ENCODE measurements around the gene ACR.
"Not testable (repeated sequence)": the region's sequence is repeated elsewhere in the genome, so short reads cannot be mapped to it uniquely, and the experiment has no call there.

Gene ACR

DNA sequence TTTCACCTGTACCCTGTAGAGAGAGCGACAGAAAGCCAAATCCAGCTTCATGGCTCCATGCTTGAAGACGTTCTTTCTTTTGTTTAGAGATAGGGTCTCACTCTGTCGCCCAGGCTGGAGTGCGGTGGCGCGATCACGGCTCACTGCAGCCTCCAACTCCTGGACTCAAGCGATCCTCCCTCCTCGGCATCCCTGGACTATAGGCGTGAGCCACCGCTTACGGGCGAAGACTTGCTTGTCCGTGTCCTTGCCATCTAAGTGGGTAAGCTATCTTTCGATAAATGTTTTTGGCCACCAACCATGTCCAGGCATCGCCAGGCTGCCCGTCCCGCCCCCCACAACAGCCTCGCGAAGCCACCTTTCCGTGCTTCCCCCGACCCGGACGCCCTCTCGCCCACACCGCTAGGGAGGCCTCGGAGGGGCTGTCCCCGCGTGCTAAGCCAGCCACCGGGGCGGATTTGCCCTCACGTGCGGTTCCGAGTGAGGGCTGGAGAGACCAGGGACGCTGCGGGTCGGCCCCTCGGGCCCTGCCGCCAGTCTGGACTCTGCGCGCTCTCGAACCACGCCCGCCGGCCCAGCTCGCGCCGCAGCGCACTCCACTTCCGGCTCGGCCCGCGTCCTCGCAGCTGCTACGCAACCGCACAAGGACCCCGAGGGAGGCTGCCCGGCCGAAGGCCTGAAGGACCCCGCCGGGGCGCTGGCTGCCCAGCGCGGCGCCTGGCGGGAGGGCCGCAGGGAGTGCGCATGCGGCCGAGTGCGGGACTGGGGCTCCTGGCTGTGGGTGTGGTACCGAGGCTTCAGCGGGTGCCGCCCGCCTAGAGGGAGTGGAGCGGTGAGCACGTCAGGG lies 45.3 kb downstream of the ACR start, which contains the start of gene RABL2B:
RABL2B (minus strand) TSS at position 604 of the 847 bp plus-strand sequence. CDS start 1,342 bp downstream, outside the sequence.
- DNase-seq = peak; percentile 88

DNA sequence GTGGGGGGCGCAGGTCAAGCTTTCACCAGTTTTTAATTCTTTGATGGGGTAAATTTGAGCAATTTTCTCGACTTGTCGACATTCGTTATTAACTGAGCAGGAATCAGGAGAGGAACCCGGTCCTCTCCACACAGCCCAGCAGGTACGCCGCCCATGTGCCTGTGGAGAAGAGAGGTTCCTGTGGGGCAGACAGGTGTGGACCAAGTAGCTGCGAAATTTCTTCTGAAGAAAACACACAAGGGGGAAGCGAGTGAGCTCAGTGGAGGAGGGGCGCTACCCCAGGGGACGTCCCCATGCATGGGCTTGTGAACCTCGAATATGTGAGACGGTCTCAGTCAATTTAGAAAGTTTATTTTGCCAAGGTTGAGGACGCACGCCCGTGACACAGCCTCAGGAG lies 45.9 kb downstream of the ACR start:
- DNase-seq = peak; percentile 40

DNA sequence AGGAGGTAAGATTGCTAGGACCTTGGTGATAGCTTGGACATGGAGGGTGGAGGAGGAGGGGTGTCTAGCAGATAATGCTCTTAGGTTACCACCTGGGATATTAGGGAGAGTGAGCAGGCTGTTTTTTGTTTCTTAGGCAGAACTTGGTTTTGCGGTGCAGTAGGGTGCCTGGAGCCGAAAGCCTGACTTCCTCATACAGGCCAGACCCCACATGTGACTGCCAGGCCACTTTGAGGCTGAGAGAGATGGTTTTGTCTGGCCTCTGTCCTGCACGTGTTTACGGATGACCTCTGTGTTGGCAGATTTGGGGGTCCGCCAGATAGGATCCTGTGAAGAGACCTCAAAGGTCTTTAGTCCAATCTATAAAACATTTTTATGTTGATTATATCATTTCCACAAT lies 47.3 kb downstream of the ACR start:
- not testable (repeated sequence) for DNase-seq

DNA sequence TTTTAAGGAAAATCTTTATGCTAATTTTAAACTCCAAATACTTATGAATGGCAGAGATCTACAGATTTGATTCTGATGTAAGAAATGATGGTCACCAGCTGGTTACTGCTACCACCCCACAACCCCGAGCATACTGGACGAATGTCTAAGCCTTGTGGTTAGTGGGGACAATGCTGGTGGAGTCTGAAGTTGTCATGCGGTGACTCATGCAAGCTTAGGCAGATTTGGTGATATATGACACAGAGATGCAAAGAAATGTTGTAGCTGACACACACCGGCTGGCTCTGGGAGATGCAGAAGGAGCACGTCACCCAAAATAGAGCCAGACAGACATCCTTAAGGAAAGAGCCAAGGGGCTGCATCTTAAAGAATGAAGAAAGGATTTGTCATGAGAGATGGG lies 48.9 kb downstream of the ACR start:
- DNase-seq = not testable (repeated sequence)
